Activated CD4-positive, alpha-beta T cell treated with anti-CD3 and anti-CD28 coated beads, Interleukin-10, Interleukin-2, amounts not matched to agents 100 ng/mL and 50 ng/mL, durations not matched to agents 16 hours and 8 hours (primary cell): Measurements from ENCODE around the gene TCEANC.
"Not testable (repeated sequence)": the region's sequence is repeated elsewhere in the genome, so short reads cannot be mapped to it uniquely, and the experiment has no call there.

Source experiments
- DNase-seq: peaks from one replicate; pipeline ENCODE4 v3.0.0-alpha.2; 2020

Gene TCEANC

GRCh38 chrX:13652850-13653693 is at the start of gene TCEANC:
Gene TCEANC (plus strand): TSS chrX:13653141. CDS start chrX:13662509, 9,368 bp downstream.
- DNase-seq: peak; percentile 98

- DNase-seq: no peak
Observed at GRCh38 chrX:13605611-13606010, 47.3 kb upstream of the TCEANC start.

- no peak for DNase-seq
Observed at GRCh38 chrX:13607331-13607995, 45.5 kb upstream of the TCEANC start.

GRCh38 chrX:13607996-13608365 is 45.0 kb upstream of the TCEANC start:
- no peak for DNase-seq

- DNase-seq: no peak
Observed at GRCh38 chrX:13614154-13614553, 38.8 kb upstream of the TCEANC start.

- no peak for DNase-seq
Observed at GRCh38 chrX:13620207-13620606, 32.7 kb upstream of the TCEANC start.

- DNase-seq: no peak
Observed at GRCh38 chrX:13622401-13622964, 30.5 kb upstream of the TCEANC start.

GRCh38 chrX:13627306-13627705 is 25.6 kb upstream of the TCEANC start:
- DNase-seq: no peak

GRCh38 chrX:13637224-13637623 is 15.7 kb upstream of the TCEANC start:
- not testable (repeated sequence) for DNase-seq

GRCh38 chrX:13638021-13638420 is 14.9 kb upstream of the TCEANC start:
- DNase-seq: no peak

GRCh38 chrX:13638826-13639225 is 14.1 kb upstream of the TCEANC start:
- DNase-seq: no peak

GRCh38 chrX:13641684-13642083 is 11.3 kb upstream of the TCEANC start:
- DNase-seq: not testable (repeated sequence)

GRCh38 chrX:13645464-13646153 is 7.3 kb upstream of the TCEANC start:
- DNase-seq: no peak

GRCh38 chrX:13646154-13646549 is 6.8 kb upstream of the TCEANC start:
- DNase-seq: peak; percentile 52

- DNase-seq: peak; percentile 80
Observed at GRCh38 chrX:13647709-13648212, 5.2 kb upstream of the TCEANC start.

GRCh38 chrX:13648336-13648735 is 4.6 kb upstream of the TCEANC start:
- DNase-seq: not testable (repeated sequence)

GRCh38 chrX:13649838-13650237 is 3.1 kb upstream of the TCEANC start:
- no peak for DNase-seq

- DNase-seq: no peak
Observed at GRCh38 chrX:13650318-13650717, 2.6 kb upstream of the TCEANC start.

- DNase-seq: no peak
Observed at GRCh38 chrX:13651150-13651549, 1.8 kb upstream of the TCEANC start.

- DNase-seq: no peak
Observed at GRCh38 chrX:13652287-13652793, 601 bp upstream of the TCEANC start.

GRCh38 chrX:13654116-13654515 is 1.2 kb downstream of the TCEANC start:
- no peak for DNase-seq

- no peak for DNase-seq
Observed at GRCh38 chrX:13655674-13656073, 2.7 kb downstream of the TCEANC start.

GRCh38 chrX:13658602-13659001 is 5.7 kb downstream of the TCEANC start:
- DNase-seq: peak; percentile 61
